ENCODE results near the gene TKFC. TPM values are rescaled to one million over a fixed set of nuclear protein-coding genes. Genes with fewer than 3 reads are reported as not detected.

Gene TKFC
- total and polyA plus RNA-seq, 9 of the 15 experiments (the other 6 are each of a cell fraction or from before 2014, with no cell fraction given): 2.0 to 61.7 (median 28.5) TPM

DNA sequence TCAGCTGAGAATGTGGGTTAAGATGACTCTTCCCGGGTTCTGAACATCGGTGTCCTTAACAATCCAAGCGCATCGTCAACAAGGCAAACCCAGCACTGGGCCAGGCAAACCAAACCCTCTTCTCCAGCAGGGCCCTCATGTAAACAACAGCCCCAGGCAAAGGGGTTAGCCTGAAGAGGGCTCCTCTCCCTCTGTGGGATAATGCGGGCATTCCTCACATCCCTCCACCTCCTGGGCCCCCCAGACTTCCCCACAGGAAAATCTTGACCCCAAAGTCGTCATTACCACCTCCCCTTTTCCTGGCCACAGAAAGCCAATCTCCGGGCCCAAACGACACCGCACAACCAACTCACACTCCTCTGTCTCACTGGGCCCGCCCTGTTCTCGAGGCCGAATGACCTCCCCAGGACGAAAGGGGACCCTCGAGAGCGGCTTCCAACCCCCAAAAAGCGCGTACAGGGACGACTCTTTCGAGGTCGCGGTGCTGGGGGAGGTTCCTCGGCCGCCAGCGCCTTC is 689 bp upstream of the TKFC start:
- in situ Hi-C loops (cut with MboI): no loop called here
- POLR2A ChIA-PET: interaction anchor here (0.8 to 3.4 kb wide), 10 partner anchors 14 to 224 kb away, joined by 3 to 23 read pairs (median 5); partner anchors contain the start of genes CPSF7, SDHAF2 and TMEM216
- no peak for TF ChIP-seq ZNF274 (IDR thresholded peaks at IDR 0.05; ENCODE audit: borderline replicate concordance, low read depth, low read length)
- TF ChIP-seq BACH1 (tag; IDR thresholded peaks at IDR 0.05): 0 out of 2 replicates have a peak, but pooled peaks have one; percentile 47
- no peak for TF ChIP-seq ETV1 (tag; conservative IDR thresholded peaks at IDR 0.05; ENCODE audit: low read depth)
- no peak for TF ChIP-seq BDP1 (IDR thresholded peaks at IDR 0.05; ENCODE audit: insufficient read depth, insufficient read length)
- TF ChIP-seq CBX5 (IDR thresholded peaks at IDR 0.05; ENCODE audit: borderline replicate concordance, low read depth): no peak
- TF ChIP-seq JUN (IDR thresholded peaks at IDR 0.05; ENCODE audit: borderline replicate concordance, low read depth, low read length): no peak
- peak; percentile 84; the same call in 1 of the 2 replicates for TF ChIP-seq JUN (CRISPR knock-in tag; IDR thresholded peaks at IDR 0.05; ENCODE audit: borderline replicate concordance)
- 0 out of 2 replicates have a peak, but pooled peaks have one; percentile 1 for TF ChIP-seq SMC3 (conservative IDR thresholded peaks at IDR 0.05; ENCODE audit: insufficient read depth, low read depth, low read length)
- TF ChIP-seq, protein P1, sequence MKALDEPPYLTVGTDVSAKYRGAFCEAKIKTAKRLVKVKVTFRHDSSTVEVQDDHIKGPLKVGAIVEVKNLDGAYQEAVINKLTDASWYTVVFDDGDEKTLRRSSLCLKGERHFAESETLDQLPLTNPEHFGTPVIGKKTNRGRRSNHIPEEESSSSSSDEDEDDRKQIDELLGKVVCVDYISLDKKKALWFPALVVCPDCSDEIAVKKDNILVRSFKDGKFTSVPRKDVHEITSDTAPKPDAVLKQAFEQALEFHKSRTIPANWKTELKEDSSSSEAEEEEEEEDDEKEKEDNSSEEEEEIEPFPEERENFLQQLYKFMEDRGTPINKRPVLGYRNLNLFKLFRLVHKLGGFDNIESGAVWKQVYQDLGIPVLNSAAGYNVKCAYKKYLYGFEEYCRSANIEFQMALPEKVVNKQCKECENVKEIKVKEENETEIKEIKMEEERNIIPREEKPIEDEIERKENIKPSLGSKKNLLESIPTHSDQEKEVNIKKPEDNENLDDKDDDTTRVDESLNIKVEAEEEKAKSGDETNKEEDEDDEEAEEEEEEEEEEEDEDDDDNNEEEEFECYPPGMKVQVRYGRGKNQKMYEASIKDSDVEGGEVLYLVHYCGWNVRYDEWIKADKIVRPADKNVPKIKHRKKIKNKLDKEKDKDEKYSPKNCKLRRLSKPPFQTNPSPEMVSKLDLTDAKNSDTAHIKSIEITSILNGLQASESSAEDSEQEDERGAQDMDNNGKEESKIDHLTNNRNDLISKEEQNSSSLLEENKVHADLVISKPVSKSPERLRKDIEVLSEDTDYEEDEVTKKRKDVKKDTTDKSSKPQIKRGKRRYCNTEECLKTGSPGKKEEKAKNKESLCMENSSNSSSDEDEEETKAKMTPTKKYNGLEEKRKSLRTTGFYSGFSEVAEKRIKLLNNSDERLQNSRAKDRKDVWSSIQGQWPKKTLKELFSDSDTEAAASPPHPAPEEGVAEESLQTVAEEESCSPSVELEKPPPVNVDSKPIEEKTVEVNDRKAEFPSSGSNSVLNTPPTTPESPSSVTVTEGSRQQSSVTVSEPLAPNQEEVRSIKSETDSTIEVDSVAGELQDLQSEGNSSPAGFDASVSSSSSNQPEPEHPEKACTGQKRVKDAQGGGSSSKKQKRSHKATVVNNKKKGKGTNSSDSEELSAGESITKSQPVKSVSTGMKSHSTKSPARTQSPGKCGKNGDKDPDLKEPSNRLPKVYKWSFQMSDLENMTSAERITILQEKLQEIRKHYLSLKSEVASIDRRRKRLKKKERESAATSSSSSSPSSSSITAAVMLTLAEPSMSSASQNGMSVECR (CRISPR knock-in tag; IDR thresholded peaks at IDR 0.05): peak; percentile 72
- peak; percentile 76 to 90 for TF ChIP-seq FOXK2 (conservative IDR thresholded peaks at IDR 0.05 in 1 of 2, IDR thresholded peaks at IDR 0.05 in 1 of 2; ENCODE audit: low read depth in 2 of 2)
- TF ChIP-seq FOXK1 (CRISPR knock-in tag; IDR thresholded peaks at IDR 0.05; ENCODE audit: borderline replicate concordance): peak; percentile 68; the same call in 1 of the 2 replicates
- no peak for TF ChIP-seq RB1 (IDR thresholded peaks at IDR 0.05; ENCODE audit: low read depth)
- TF ChIP-seq FOXA3 (CRISPR knock-in tag; conservative IDR thresholded peaks at IDR 0.05 in 1 of 2, IDR thresholded peaks at IDR 0.05 in 1 of 2): peak; percentile 6 to 50; a peak in 2 of 4 replicates
- no peak for TF ChIP-seq HNRNPUL1 (IDR thresholded peaks at IDR 0.05; ENCODE audit: low read length)
- no peak for TF ChIP-seq YY1 (IDR thresholded peaks at IDR 0.05; ENCODE audit: borderline replicate concordance in 1 of 3, control insufficient read depth in 1 of 3, extremely low read depth in 1 of 3, insufficient read depth in 3 of 3, insufficient read length in 1 of 3, insufficient replicate concordance in 2 of 3, low read depth in 1 of 3, low read length in 2 of 3)
- no peak for TF ChIP-seq NR2C1 (IDR thresholded peaks at IDR 0.05)
- 0 out of 2 replicates have a peak, but pooled peaks have one; percentile 8 for TF ChIP-seq NR2C1 (tag; IDR thresholded peaks at IDR 0.05)
- TF ChIP-seq RCOR1 (IDR thresholded peaks at IDR 0.05; ENCODE audit: borderline replicate concordance in 1 of 2, low read depth in 2 of 2, low read length in 2 of 2): no peak

More for the DNA sequence above, 689 bp upstream of the TKFC start:
- H3K9me1 ChIP-seq (ENCODE audit: control insufficient read depth, insufficient read depth, low read length): no peaks in the 10 kb centered on the region
- intact Hi-C loops (cut with micrococcal nuclease): loop anchor here (2.0 to 5.0 kb wide), 3 partner anchors 30 to 75 kb away; partner anchors contain the start of gene TMEM138
- CTCF ChIA-PET (ENCODE audit: low intra/inter-chr PET ratio): interaction anchor here (8.5 kb wide), 1 partner anchor 53 kb away, joined by 135 read pairs; no protein-coding TSS in a partner anchor
- 2% methylated on average over 21 of the region's 24 CpGs for WGBS (ENCODE audit: insufficient coverage, low coverage, missing lambda C conversion rate)
- no peak for FAIRE-seq
- H4K20me1 ChIP-seq (replicated peaks; ENCODE audit: control insufficient read depth, insufficient read depth, low read length): peaks cover 7% of the 10 kb centered on the region
- H3K27ac ChIP-seq (ENCODE audit: extremely low read depth, low read depth, low read length): peak overlapping the region; percentile 97
- H3K4me2 ChIP-seq (ENCODE audit: insufficient read depth, low read length): peak overlapping the region; percentile 100
- peak in 2 of 4 experiments; percentile 41 to 45 for DNase-seq (ENCODE audit: extremely low read depth in 1 of 4, low spot score in 3 of 4)
- H3K4me3 ChIP-seq: peak overlapping the region; percentile 88
- TSS peak; percentile 58 for BruUV-seq (replicated peaks)
- no peaks in the 10 kb centered on the region for H3K9me3 ChIP-seq (replicated peaks; ENCODE audit: control insufficient read depth, insufficient read depth, low read depth, low read length)
- peak; percentile 23 for ATAC-seq
- peaks cover 40 to 53% of the 10 kb centered on the region in 2 experiments; a peak in 4 of 5 replicates for H3K4me1 ChIP-seq (replicated peaks in 1 of 2; ENCODE audit: control insufficient read depth in 2 of 2, insufficient read depth in 2 of 2, low read length in 2 of 2)
- no peaks in the 10 kb centered on the region for H3K27me3 ChIP-seq (ENCODE audit: control insufficient read depth in 2 of 2, insufficient read depth in 2 of 2, low read length in 2 of 2)
- H3K36me3 ChIP-seq (ENCODE audit: control insufficient read depth, insufficient read depth, low read length): peaks cover 40% of the 10 kb centered on the region
- H3K9ac ChIP-seq (ENCODE audit: insufficient read depth in 1 of 2, low read depth in 2 of 2, low read length in 2 of 2): peak overlapping the region; percentile 99
- H2AFZ ChIP-seq (ENCODE audit: low read depth, low read length): peak overlapping the region; percentile 74
- peaks cover 71% of the 10 kb centered on the region for H3K79me2 ChIP-seq (ENCODE audit: control insufficient read depth, insufficient read depth, low read length)

All from K562 (cell line).